Psoas muscle (tissue), 8 donors: ENCODE measurements around the gene AP1G2. TPM values are rescaled to one million over a fixed set of nuclear protein-coding genes. Genes with fewer than 3 reads are reported as not detected.

Experiments
- ATAC-seq, 4 donors: fragments of 200-7000 bp; cut with Tn5 transposase; one replicate each; pipeline ENCODE4 v1.9.1; 2020; ENCODE audit warnings: moderate library complexity in 3 of 4, mild to moderate bottlenecking in 2 of 4
- DNase-seq, 2 donors: peaks; one replicate each; pipeline ENCODE4 v3.0.0-alpha.2; 2020
- H3K27ac ChIP-seq: fragments of 200-600 bp; one replicate; pipeline ENCODE4 v1.8.0; 2022
- H3K27me3 ChIP-seq, 3 donors: fragments of 200-600 bp in 1 of 3; one replicate each; pipeline versions ENCODE4 v1.6.1 to v1.8.0; 2013 to 2022; ENCODE audit warnings: low read length in 2 of 3, mild to moderate bottlenecking in 2 of 3, moderate library complexity in 1 of 3; ENCODE audit not compliant: insufficient read depth in 3 of 3
- H3K36me3 ChIP-seq, 2 donors: fragments of 200-600 bp in 1 of 2; one replicate each; pipeline versions ENCODE4 v1.6.1 to v1.8.0; 2013 to 2022; ENCODE audit warnings: low read depth in 1 of 2, mild to moderate bottlenecking in 1 of 2, moderate library complexity in 1 of 2; ENCODE audit not compliant: insufficient read depth in 1 of 2
- H3K4me1 ChIP-seq: fragments of 200-600 bp; one replicate; pipeline ENCODE4 v1.8.0; 2022
- H3K4me3 ChIP-seq: fragments of 200-600 bp; one replicate; pipeline ENCODE4 v1.8.0; 2022; ENCODE audit warnings: mild to moderate bottlenecking
- H3K9me3 ChIP-seq: fragments of 200-600 bp; one replicate; pipeline ENCODE4 v1.8.0; 2022
- CTCF ChIP-seq: fragments of 200-600 bp; IDR thresholded peaks from one replicate; pipeline ENCODE4 v1.8.0; 2022; ENCODE audit warnings: antibody characterized with exemption
- WGBS, 3 donors: extraction: QIAGEN DNeasy Blood & Tissue Kit; methylation state at CpG; one replicate each; pipeline versions ENCODE4 v1.1.6 to v1.1.7; 2013; 5-methylcytosine and 5-hydroxymethylcytosine counted together
- intact Hi-C, 2 donors: fragments of 100-400 bp; cut with DNase I; formaldehyde crosslinking; loops; one replicate each; pipeline versions ENCODE4 v1.11.0 to v1.14.2; 2022
- polyA plus RNA-seq, 3 donors: library from polyadenylated mRNA; stranded (reverse); fragments of 200-250 nt; gene quantifications; one replicate each; pipeline ENCODE4 v1.2.3, GENCODE V29; 2013
- total RNA-seq, 4 donors: library from RNA; stranded (reverse); fragmentation: NEBNext Ultra II Directional in 2 of 4; extraction: Animal tissue kit (Norgen Biotek cat#: 25700) in 2 of 4; gene quantifications; one replicate each; pipeline versions ENCODE4 v1.2.1 to v1.2.4, GENCODE V29; 2021 to 2023
- donor health status: healthy with polysubstance abuse.
- donor health status: DM: no; HTN: no; CAD: no; lungs with moderate emphysema.
- donor health status: Bipolar disorder and iron deficiency.
- donor health status: healthy.
- donor health status: DM: yes; HTN: yes; CAD: no.
- donor health status: DM: no; HTN: no; CAD: no.
- donor health status: DM: no; HTN: no; CAD: no.
- donor health status: DM: yes; HTN: yes; CAD: no.

AP1G2 gene
- total and polyA plus RNA-seq, 7 donors: 3.3 to 11.0 (median 5.3) TPM

GRCh38 chr14:23570806-23571483 is 3.4 kb upstream of the AP1G2 start:
- WGBS, 3 donors: 79 to 84% (median 81%) methylated on average over 19 to 23 of the region's 23 CpGs
- no peak overlapping the region for H3K27ac ChIP-seq
- peaks cover 3% of the 10 kb centered on the region for H3K4me1 ChIP-seq
- ATAC-seq (no peak), DNase-seq (no peak)
- H3K4me3 ChIP-seq: no peak overlapping the region
- intact Hi-C loops: no loop called here
- H3K36me3 ChIP-seq: no peaks in the 10 kb centered on the region
- TF ChIP-seq CTCF: no peak
- H3K27me3 ChIP-seq: peaks cover 0 to 29% (median 12%) of the 10 kb centered on the region in 3 donors
- H3K9me3 ChIP-seq: no peaks in the 10 kb centered on the region

GRCh38 chr14:23569443-23570151 is 2.0 kb upstream of the AP1G2 start:
- Histone ChIP-seq H3K9me3 (no peaks in the 10 kb centered on the region), H3K36me3 (no peaks in the 10 kb centered on the region), H3K4me1 (peaks cover 3% of the 10 kb centered on the region), H3K4me3 (no peak overlapping the region), H3K27ac (no peak overlapping the region), H3K27me3 (peaks cover 0 to 15% (median 5%) of the 10 kb centered on the region in 3 donors)
- WGBS, 3 donors: 53 to 56% (median 56%) methylated on average over 7 of the region's 7 CpGs
- DNase-seq (no peak), ATAC-seq (no peak)
- intact Hi-C loops: loop anchor here in 1 of 2 donors (10.0 kb wide), 1 partner anchor 305 kb away; no protein-coding TSS in a partner anchor
- no peak for TF ChIP-seq CTCF

- TF ChIP-seq CTCF: no peak
- no peak overlapping the region for H3K27ac ChIP-seq
- ATAC-seq (no peak), DNase-seq (no peak)
- no peak overlapping the region for H3K4me3 ChIP-seq
- intact Hi-C loops: loop anchor here in 1 of 2 donors (10.0 kb wide), 1 partner anchor 304 kb away; no protein-coding TSS in a partner anchor
- peaks cover 0 to 12% (median 5%) of the 10 kb centered on the region in 3 donors for H3K27me3 ChIP-seq
- H3K4me1 ChIP-seq: peaks cover 3% of the 10 kb centered on the region
- no peaks in the 10 kb centered on the region for H3K9me3 ChIP-seq
- WGBS, 3 donors: 52 to 58% (median 55%) methylated on average over 6 of the region's 6 CpGs
- H3K36me3 ChIP-seq: no peaks in the 10 kb centered on the region
Measured at GRCh38 chr14:23568600-23569331, 1.2 kb upstream of the AP1G2 start.

- TF ChIP-seq CTCF: no peak
- H3K4me3 ChIP-seq: peak overlapping the region; percentile 78
- peak overlapping the region; percentile 41 for H3K27ac ChIP-seq
- DNase-seq (no peak), ATAC-seq (no peak)
- peaks cover 3% of the 10 kb centered on the region for H3K4me1 ChIP-seq
- WGBS, 3 donors: 83 to 86% (median 85%) methylated on average over 2 of the region's 2 CpGs
- no peaks in the 10 kb centered on the region for H3K36me3 ChIP-seq
- peaks cover 0 to 8% (median 1%) of the 10 kb centered on the region in 3 donors for H3K27me3 ChIP-seq
- H3K9me3 ChIP-seq: no peaks in the 10 kb centered on the region
- intact Hi-C loops: loop anchor here in 1 of 2 donors (10.0 kb wide), 1 partner anchor 303 kb away; no protein-coding TSS in a partner anchor
Measured at GRCh38 chr14:23568021-23568599, 519 bp upstream of the AP1G2 start.
